HEK293 (cell line): ENCODE results near the gene TCEA3.

ENCODE experiments used
- GFI1B ChIP-seq: fragments of 450-650 bp; formaldehyde crosslinking; IDR thresholded peaks from 2 replicates; pipeline ENCODE4 v1.5.1; 2016; ENCODE audit warnings: missing biosample characterization, missing genetic modification characterization
- ZBTB1 ChIP-seq: fragments of 450-650 bp; formaldehyde crosslinking; IDR thresholded peaks from 2 replicates; pipeline ENCODE4 v1.5.1; 2016; ENCODE audit warnings: missing biosample characterization, missing genetic modification characterization
- ZNF548 ChIP-seq: fragments of 450-650 bp; formaldehyde crosslinking; IDR thresholded peaks from 2 replicates; pipeline ENCODE4 v1.5.1; 2016; ENCODE audit warnings: missing biosample characterization, missing genetic modification characterization
- TF ChIP-seq, protein P1 (sequence below): sonication (generic); formaldehyde crosslinking; IDR thresholded peaks from 2 replicates; pipeline ENCODE4 v1.8.1; 2022; ENCODE audit warnings: mild to moderate bottlenecking, moderate library complexity, missing genetic modification reagents

DNA sequence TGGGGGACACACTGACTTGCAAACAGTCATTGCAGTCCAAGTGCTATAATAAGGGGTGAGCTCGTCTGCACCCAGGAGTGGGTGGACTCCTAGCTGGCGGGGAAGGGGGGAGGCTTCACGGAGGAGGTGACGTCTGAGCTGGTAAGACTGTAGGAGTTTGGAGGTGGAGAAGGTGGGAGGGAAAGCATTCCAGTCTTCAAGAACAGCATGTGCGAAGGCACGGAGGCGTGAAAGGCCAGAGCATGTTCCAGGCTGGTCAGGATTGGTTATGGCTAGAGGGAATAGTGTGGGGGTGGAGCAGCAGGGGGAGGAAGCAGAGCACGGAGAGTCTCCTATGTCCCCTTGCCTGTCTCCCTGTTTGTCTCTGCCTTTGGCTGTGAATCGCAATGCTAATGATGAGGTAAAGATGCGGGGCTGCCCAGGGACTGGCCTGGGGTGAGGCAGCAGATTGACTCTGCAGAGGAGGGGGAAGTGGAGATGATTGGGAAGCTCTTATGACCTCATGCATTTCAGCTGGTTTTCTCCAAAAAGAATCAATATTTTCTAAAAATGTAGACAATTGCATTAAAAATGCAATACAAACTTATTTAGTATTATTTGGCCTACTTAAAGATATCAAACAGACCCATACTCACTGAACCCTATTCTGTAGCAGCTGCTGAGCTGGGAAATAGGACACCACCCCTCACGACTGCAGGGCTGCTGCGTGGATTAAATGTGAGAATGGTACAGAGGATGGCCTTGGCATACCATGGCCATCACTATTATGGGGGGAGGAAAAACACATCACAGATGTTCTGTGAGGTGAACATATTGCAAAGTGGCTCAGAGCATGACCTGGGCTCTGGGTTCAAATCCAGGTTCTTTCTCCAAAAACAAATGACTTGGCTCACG is 52.3 kb downstream of the TCEA3 start:
- TF ChIP-seq ZNF548 (tag by site-specific recombination) = no peak
- no peak for TF ChIP-seq GFI1B (tag by site-specific recombination)
- no peak for TF ChIP-seq ZBTB1 (tag by site-specific recombination)
- TF ChIP-seq, protein P1, sequence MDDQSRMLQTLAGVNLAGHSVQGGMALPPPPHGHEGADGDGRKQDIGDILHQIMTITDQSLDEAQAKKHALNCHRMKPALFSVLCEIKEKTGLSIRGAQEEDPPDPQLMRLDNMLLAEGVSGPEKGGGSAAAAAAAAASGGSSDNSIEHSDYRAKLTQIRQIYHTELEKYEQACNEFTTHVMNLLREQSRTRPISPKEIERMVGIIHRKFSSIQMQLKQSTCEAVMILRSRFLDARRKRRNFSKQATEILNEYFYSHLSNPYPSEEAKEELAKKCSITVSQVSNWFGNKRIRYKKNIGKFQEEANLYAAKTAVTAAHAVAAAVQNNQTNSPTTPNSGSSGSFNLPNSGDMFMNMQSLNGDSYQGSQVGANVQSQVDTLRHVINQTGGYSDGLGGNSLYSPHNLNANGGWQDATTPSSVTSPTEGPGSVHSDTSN (CRISPR knock-in tag) = no peak
